Prostate gland (tissue), 2 donors: ENCODE measurements around the gene TRIM59.

Experiments used
- CTCF ChIP-seq, 4 experiments: fragments of 200-600 bp in 2 of 4; fragments of 450-650 bp in 2 of 4; sonication (generic) in 2 of 4; IDR thresholded peaks; 1 replicate in 3 of 4; 2 replicates in 1 of 4; pipeline ENCODE4 v1.5.1; 2016 to 2019; ENCODE audit warnings: antibody characterized with exemption in 4 of 4, mild to moderate bottlenecking in 2 of 4, moderate library complexity in 2 of 4
- POLR2A ChIP-seq: fragments of 450-650 bp; IDR thresholded peaks from one replicate; pipeline ENCODE4 v1.6.1; 2016; ENCODE audit warnings: antibody characterized with exemption, mild to moderate bottlenecking
- POLR2AphosphoS5 ChIP-seq: sonication (generic); formaldehyde crosslinking; IDR thresholded peaks from one replicate; pipeline ENCODE4 v1.6.1; 2017; ENCODE audit warnings: antibody characterized with exemption

DNA sequence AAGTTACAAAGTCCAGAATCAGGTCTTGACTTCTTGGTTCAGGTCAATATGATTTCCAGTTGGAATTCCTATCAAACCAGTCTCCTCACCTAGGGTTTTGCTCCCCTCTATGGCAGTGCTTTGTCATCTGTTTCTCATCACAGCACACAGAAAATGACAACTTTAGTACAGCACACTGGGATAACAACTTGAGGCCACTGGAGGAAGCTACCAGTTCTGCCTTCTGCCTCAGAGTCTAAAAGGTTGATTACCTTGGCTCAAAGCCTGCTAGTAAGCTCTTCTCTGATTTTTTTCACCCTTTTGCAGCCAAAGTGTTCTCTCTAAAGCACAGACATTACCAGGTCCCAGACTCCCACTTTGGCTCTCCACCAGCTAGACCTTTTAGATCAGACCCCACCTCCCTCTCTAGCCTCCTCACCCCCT lies 24.8 kb upstream of the TRIM59 start:
- TF ChIP-seq CTCF (IDR thresholded peaks at IDR 0.05): no peak
- TF ChIP-seq POLR2AphosphoS5: no peak
- TF ChIP-seq POLR2A: no peak
